Astrocyte (in vitro differentiated cells and primary cell): ENCODE measurements around the gene GREB1L.

ENCODE experiments used
- CTCF ChIP-seq: IDR thresholded peaks from 2 replicates; pipeline ENCODE4 v1.5.1; 2011; ENCODE audit warnings: low read depth, mild to moderate bottlenecking, inconsistent platforms, low read length, moderate library complexity; ENCODE audit not compliant: insufficient read depth
- EZH2 ChIP-seq: IDR thresholded peaks from 2 replicates; pipeline ENCODE4 v1.6.1; 2012; ENCODE audit warnings: mild to moderate bottlenecking, low read length, inconsistent platforms; ENCODE audit not compliant: insufficient read depth

DNA sequence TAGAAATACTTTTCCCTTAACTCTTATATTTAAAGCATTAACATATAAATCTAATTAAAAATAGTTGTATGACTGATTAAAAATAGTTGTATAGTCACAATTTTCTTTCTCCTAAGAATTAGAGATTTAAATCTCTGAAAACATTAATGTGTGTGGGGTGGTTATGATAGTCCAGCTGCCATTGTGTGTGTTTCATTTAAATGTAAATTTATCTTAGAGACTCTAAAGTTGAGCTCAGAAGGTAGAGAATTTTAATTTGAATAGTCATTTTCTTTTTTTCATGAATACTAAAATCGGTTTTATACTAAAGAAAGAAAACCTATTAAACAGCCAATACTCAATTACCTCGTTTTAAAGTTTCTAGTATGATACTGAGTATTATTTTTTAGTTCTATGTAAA lies 18.6 kb downstream of the GREB1L start:
- no peak for TF ChIP-seq CTCF
- TF ChIP-seq EZH2 = no peak
